Keratinocyte (primary cell): ENCODE results near the gene RYR2.

Source experiments
- EZH2 ChIP-seq: IDR thresholded peaks from one replicate; pipeline ENCODE4 v1.6.1; 2012; ENCODE audit warnings: inconsistent platforms, mild to moderate bottlenecking, low read length, moderate library complexity
- TF ChIP-seq, protein P1 (sequence below), 3 experiments: IDR thresholded peaks in 1 of 3; conservative IDR thresholded peaks in 1 of 3; optimal IDR thresholded peaks in 1 of 3; 2 replicates in 2 of 3; 3 replicates in 1 of 3; pipeline versions ENCODE3 to v1.5.1; 2011; ENCODE audit warnings: low read length in 3 of 3, mild to moderate bottlenecking in 3 of 3, moderate library complexity in 2 of 3, control low read depth in 1 of 3, inconsistent platforms in 1 of 3; ENCODE audit not compliant: insufficient read depth in 2 of 3; ENCODE audit errors: extremely low read depth in 1 of 3

DNA sequence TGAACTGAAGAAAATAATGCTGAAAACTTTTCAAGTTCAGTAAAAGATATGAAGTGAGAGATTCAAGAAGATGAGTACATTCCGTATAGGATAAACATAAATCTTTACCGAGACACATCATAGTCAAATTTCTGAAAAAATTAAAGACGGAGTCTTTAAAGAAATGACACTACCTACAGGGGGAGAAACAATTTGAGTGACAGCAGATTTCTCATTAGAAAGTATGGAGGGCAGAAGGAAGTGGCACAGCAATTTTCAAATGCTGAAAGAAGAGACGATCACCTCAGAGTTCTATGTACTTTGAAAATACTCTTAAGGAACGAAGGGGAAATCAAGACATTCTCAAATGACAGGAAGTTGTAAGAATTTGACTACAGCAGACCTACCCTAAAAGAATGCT, 577.6 kb downstream of the RYR2 start:
- TF ChIP-seq, protein P1, sequence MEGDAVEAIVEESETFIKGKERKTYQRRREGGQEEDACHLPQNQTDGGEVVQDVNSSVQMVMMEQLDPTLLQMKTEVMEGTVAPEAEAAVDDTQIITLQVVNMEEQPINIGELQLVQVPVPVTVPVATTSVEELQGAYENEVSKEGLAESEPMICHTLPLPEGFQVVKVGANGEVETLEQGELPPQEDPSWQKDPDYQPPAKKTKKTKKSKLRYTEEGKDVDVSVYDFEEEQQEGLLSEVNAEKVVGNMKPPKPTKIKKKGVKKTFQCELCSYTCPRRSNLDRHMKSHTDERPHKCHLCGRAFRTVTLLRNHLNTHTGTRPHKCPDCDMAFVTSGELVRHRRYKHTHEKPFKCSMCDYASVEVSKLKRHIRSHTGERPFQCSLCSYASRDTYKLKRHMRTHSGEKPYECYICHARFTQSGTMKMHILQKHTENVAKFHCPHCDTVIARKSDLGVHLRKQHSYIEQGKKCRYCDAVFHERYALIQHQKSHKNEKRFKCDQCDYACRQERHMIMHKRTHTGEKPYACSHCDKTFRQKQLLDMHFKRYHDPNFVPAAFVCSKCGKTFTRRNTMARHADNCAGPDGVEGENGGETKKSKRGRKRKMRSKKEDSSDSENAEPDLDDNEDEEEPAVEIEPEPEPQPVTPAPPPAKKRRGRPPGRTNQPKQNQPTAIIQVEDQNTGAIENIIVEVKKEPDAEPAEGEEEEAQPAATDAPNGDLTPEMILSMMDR (optimal IDR thresholded peaks at IDR 0.05 in 1 of 3, IDR thresholded peaks at IDR 0.05 in 1 of 3, conservative IDR thresholded peaks at IDR 0.05 in 1 of 3; ENCODE audit: extremely low read depth in 1 of 3, insufficient read depth in 2 of 3, low read length in 3 of 3): no peak
- TF ChIP-seq EZH2: no peak
